KG1 (cell line): Measurements from ENCODE around the gene NDUFV3.
"Not testable (repeated sequence)": the region's sequence is repeated elsewhere in the genome, so short reads cannot be mapped to it uniquely, and the experiment has no call there.

Experiments used
- DNase-seq: peaks from one replicate; lab custom pipeline; 2025; lab: John Stamatoyannopoulos, UW

Gene NDUFV3

DNA sequence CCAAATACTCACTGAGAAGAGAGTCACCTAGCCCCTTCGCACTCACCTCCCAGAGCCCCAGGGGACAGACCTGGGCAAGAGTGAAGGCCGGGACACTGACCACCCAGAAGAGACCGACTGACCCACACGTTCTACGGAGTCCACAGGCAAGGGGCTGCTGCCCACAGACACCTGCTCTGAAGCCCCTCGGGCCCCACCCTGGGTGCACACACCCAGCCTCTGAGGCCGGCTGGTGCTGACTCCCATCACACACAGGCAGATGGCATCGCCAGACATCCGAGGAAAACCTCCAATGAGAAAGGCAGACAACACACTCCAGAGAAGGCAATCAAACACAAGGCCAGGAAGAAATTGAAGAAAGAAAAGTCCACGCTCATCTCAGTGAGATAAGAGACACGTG lies 35.9 kb upstream of the NDUFV3 start:
- no peak for DNase-seq

DNA sequence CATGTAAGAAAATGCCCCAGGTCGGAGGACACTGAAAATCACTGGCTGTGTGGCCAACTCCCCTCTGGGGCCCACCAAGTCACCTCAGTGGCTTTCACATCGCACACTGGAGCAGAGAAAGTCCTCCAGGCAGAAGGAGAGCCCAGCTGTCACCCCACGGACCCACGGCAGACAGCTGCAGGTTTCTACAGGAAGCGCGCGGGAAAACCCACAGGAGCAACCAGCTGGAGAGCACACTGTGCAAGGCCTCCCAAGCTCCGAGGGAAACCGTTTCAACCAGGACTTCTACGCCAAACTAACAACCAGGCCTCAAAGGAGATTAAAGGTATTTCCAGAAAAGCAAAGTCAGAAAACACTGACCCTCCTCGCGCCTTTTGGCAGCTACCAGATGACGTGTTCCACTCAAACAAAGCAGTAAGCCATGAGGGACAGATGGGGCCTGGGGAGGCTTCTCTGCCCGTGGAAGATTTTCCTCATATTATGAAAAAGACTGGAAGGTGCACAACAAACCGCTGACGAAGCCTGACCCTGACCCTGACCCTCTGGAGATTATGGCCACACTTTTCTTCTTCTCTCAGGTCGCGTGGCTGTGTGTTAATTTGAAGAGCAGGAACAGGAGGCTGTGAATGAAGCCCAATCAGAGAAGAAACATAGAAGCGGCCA lies 34.8 kb upstream of the NDUFV3 start:
- DNase-seq: no peak

DNA sequence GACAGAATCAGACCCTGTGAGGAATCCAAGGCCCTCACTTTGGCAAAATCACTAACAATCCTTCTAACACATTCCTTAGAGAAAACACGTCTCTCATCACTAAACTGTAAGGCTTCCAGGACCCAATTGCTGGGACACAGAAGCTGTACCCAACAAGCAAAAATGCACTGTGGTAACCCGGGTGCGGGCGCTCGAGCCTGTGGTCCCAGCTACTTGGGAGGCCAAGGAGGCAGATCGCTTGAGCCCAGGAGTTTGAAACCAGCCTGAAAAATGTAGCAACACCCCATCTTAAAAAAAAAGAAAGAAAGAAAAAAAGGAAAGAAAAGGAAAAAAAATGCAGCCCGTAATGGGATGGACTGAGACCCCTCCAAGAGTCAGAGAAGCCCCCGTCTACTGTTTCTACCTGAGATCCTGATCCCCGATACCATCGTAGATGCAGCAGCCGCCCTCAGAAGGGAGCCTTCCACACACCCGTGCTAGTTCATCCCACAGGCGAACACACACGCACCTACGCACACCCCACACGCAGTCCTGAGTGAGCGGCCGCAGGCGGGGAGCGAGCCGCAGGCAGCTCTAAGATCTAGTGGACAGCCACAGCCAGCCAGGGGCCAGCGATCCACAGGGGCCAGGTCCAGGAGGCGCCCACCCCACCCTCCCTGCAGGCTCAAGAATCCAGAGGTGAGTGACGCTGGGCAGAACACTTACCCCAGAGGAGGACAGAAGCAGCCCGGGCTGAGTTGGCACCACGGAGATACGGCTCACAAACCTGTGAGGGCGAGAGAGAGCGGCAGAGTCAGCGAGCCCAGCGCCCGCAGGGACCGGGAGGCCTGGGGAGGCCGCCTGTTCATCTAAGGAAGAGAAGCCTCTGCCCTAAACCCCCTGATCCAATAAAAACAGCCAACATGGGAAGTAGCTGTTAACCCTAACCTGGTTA lies 33.9 kb upstream of the NDUFV3 start:
- DNase-seq: no peak

DNA sequence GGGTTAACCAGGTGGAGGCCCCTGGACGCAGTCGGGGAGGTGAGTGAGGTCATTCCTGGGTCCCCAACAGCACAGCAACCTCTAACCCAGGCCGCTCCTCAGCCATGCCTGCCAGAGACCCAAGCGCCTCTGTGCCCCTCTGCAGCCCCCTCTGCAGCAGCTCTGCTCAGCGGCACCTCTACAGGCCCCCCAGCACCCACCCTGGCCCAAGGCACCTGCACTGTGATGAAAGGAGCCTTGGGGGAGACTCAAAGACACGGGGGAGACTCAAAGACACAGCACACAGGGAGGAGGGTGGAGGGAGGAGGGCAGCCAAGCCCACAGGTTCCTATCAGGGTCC lies 33.2 kb upstream of the NDUFV3 start:
- DNase-seq: no peak

DNA sequence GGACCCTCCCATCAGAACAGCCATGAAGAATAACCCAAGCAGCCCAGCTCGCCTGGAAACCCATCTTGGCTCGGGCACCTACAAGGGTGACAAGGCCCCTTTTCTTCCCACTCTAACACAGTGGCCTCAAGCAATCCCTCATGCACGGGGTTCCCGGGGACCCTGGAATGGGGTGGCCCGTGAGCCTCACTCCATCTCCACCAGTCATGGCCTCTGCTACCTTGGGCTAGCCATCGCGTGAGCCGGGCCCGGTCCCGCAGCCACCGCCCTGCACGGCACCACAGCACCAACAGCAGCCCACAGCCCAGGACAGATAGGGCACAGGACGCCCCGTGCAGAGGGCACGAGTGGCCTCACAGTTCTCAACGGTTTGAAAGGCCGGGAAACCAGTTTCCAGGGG lies 32.8 kb upstream of the NDUFV3 start:
- DNase-seq: no peak

DNA sequence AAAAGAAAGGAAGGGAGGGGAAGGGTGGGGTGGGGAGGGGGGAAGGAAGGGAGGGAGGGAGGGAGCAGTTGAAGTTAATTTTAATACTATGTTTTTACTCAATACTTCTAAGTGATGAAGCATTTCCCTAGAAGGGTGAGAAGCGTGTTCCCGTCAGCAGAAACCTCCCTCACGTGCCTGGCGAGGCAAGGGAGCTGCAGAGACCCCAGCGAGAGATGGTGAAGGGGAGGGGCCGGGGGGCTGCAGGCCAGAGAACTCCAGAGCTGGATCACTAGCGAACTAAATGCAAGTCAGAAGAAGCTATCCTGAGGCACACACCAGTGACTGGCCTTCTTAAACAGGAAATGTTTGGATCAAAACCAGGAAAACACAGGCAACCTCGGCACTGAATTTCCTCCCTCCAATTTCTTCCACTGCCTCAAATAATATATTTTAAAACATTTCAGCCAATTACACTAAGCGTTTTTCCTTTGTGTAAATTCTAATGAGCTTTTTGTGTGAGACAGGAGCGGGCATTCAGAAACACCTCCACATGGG lies 31.7 kb upstream of the NDUFV3 start:
- DNase-seq: no peak

DNA sequence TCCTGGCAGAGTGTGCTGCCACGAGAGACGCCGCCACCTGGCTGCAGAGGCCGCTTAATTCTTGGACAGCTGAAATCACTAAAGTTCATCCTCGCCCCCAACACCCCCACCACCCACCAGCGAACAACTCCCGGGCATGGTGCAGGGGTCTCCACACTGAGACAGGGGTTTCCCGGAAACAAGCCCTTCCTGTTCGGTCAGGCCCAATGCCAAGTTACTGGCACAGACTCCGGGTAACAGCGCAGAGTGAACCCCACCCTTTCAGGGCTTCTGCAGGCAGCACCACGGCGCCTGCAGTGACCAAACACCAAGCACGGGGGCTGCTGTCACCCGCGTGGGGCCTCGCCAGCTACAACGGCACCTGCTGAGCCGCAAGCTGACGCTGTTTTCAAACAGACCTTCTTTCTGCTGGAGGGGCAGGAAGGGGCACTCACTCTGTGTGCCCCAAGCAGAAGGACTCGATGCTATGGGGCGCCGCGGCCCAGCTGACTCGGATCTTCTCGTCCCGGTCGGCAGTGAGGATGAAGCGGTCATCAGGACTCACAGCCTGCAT lies 31.2 kb upstream of the NDUFV3 start:
- DNase-seq: no peak

DNA sequence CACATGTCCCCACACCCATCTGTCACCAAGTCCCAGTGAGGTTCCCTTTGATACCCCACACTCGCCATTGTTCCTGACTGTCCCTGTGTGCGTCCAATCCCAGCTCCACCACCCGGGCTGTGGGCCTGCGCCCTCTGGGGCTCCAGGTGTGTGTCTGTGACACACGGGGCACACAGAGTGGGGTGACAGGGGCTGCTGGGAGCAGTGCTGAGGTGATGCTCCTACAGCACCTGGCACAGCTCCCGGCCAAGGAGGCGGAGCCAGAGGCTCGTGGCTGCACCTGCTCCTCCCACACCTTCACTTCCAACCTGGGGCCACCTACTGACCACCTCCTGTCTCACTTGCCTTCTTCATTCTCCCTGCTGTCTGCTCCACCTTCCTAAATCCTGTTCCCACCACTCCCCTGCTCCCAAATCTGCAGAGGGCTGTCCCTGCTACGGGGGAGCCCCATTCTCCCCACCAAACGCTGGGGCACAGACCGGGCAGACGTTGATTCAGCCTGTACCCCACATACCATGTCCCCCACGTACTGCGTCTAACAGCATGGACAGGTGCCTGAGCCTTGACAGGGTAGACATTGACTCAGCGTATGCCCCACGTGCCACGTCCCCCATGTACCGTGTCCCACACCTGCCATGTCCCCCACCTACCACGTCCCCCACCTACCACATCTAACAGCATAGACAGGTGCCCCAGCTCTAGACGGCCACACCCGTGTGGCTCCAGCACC lies 30.2 kb upstream of the NDUFV3 start:
- DNase-seq: no peak

DNA sequence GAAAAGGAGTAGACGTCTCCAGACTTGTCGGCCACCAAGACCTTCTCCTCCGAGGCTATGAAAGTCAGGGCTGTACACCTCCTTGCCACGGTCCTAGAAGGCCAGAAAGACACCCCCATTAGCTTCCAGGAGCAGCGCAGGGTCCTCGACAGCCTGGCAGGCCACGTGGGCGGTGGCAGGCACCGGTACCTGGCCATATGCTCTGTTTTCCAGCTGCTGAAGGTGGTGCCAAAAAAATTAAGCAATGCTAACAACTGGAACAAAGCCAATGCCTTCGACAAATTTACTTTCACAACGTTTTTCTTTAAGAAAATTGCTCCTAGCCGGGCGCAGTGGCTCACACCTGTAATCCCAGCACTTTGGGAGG lies 29.6 kb upstream of the NDUFV3 start:
- no peak for DNase-seq

DNA sequence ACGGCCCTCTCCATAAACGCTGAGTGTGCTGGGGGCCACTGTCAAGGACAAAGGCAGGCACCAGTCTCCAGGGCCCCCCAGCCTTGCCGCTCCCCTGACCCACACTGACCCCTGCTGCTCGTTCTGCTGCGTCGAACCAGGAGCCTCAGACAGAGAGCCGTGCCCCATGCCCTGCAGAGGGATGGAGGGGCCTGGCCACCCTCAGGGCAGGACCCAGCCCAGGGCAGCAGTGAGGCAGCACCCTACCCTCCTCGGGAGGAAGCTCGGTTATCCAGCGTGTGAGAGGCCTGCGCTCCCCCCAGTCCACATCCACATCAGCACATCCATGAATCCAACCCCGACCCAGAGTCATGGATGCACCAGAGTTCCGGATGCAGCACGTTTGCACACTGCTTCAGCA lies 28.8 kb upstream of the NDUFV3 start:
- DNase-seq: no peak

DNA sequence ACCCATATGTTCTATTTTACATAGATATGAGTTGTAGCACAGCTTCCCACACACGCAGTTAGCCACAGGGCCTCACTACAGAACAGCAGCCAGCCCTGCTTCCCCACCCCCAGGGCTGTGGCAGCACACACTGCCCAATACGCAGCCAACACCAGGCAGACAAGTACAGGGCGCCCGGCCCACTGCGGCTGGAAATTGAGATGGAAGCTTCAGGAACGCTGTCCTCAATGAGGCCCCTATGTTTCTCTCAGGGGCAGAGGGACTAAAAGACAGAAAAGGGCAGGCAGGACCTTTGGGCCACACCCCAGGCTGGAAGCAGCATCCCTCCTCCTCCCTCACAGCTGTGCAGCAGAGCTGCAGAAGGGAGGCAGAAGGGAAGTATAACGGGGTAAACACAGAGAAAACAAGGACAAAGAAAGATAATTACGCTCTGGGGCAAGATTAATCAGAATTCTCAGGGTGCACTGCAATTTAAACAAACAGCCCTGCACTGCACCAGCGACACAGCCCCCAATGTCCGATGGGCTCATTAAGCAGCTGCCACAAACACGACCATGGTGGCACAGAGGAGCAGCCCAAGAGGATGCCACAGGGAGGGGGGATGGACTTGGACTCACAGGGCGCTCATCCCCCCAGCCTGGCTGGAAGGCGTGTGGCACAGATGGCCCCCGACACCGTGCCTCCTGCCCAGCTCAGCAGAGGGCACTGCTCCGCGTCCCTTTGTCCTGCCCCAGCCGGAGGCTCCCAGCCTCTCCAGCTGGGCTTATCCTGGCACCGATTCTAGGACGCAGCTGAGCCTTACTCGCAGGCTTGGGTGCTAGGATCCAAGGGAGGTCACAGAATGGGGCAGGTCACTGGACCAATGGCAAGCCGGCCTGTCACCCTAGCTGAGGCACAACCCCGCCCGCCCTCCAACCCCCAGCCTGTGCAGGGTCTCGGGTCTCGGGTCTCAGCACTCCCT lies 28.0 kb upstream of the NDUFV3 start:
- no peak for DNase-seq

DNA sequence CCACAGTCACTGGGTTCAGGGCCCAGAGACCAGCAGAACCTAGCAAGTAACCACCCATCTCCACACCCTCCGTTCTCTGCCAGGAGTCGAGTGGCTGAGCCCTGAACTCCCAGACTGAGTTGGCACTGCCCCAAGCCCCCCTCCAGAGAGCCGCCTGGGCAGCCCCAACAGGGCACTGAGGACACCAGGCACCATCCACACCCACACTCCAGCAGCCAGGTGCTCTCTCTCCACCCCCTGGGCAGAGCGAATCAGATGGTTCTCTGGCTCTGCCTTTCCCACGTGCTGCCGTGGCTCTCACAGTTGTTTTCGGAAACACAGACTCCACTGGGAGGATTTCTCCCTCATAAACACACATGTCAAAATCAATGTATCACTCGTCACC lies 27.3 kb upstream of the NDUFV3 start:
- DNase-seq: no peak

DNA sequence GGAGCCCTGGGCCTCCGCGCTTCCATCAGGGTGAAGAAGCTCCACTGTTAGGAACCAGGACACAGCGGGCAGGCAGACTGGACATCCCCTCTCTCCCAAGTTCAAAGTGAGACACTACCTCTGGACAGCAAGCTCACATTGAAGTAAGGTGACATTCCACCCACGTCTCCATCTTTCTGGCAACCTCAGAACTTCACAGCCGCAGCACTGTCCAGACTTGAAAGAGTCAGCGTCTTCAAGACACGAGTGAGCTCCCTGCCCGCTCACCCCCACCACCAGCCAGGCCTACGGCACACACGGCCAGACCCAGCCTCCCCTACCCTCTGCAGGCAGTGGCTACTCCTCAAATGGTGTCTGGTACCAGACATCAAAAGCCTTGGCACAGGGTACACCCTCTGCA lies 24.9 kb upstream of the NDUFV3 start:
- no peak for DNase-seq

DNA sequence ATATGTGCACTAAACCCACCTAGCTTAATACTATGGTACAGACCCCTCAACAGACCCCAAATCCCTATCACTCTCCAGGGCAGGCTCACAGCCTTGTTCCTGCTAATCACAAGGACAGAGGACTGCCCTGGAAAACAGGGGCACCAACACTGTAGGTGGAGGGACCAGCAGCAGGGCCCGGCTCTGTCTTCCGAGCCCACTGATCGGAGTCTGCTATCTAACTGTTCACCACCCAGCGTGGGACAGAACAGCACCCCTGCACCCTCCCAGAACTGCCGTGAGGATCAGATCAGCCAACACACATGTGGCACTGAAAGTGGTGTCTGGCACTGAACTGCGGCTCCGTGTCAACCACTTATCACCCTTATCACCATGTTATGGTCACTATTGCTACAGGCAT lies 20.0 kb upstream of the NDUFV3 start:
- DNase-seq: no peak

DNA sequence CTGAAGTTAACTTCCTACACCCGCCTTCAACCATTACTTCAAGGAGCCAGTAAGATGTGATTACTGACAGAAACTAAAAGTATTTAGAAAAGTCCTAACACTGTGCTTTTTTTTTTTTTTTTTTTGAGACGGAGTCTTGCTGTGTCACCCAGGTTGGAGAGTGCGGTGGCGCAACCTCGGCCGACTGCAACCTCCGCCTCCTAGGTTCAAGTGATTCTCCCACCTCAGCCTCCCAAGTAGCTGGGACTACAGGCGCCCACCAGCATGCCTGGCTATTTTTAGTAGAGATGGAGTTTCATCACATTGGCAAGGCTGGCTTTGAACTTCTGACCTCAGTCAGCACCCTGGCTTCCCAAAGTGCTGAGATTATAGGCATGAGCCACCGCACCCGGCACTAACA lies 17.3 kb upstream of the NDUFV3 start:
- not testable (repeated sequence) for DNase-seq

DNA sequence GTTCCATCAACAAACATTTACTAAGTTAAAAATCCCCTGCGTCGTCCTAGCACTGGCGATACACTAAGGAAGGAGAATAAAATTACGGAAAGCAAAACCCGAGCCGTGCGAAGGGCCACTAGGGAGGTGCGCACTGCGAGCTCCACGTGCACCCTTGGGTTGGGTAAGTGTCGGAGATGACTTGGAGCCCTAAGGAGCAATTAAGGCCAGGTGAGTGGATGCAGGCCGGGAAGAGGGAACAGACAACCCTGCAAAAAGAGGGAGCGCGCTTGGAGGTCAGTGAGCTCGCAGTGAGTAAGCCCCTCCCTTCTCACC lies 14.5 kb upstream of the NDUFV3 start:
- DNase-seq: no peak

DNA sequence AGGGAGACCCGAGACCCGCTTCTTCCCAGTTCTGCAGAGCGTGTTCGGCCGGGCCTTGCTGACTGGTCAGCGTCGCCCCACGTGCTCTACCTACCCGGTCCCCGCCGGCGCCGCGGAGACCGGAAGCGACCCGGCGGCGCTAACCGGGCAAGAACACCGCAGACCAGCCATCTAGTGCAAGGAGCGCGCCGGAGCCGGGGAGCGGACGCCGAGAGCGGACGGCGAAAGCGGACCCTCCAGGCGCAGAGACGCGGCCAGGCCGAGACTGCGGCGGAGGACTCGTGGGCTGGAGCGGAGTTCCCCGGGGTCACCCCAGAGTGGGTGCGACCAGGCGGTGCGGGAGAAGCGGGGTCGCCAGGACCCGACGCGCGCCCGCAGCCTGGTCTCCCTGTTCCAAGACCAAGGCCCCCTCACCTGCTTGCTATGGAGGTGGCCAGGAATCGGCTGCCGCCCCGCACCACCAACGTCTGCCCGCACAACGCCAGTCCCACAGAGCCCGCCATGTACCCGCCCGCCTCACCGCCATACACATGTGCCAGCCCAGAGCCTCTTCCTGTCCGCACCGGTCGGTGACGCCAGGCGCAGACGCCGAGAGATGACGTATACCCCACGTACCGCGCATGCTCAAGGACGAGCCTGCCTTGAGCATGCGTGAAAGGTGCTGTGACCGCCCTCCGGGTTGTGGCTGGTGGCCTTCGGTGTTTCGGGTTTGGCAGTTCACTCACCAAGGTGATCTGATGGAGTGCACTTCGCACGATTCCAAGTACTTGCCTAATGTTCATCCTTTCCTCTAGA lies 13.9 kb upstream of the NDUFV3 start, which contains the start of gene WDR4:
Gene WDR4 (minus strand): TSS at position 547 of the 795 bp plus-strand sequence. CDS start 44 bp downstream, at position 503.
- peak; percentile 94 for DNase-seq

DNA sequence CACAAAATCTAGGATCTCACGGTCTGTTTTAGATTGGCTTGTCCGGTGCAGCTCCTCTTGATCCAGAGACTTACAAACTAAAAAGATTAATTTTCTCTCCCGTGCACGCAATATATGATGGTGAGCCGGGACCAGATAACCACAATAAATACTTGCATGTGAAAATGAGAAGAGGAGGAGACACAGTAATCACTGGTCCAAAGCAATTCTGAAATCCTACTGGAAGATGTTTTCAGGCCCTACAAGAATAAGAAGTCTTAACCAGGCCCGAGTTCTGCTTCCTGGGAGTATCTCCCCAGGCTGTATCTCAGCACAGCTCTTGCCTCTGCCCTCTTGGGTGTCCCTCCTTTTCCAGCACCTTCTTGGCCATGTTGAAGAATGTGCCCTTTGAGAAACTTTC lies 12.8 kb upstream of the NDUFV3 start:
- DNase-seq: no peak

DNA sequence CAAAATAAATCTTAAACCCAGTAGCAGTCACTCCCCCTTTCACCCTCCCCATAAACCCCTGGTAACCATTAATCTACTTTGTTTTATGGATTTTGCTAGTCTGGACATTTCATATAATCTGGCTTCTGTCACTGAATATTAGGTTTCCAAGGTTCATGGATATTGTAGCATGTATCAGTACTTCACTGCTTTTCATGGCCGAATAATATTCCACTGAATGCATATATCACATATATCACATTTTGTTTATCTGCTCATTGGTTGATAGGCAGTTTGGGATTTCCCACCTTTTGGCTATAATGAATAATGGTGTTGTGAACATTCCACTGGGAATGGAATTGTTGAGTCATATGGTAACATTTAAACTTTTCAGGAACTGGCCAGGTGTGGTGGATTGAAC lies 9.2 kb upstream of the NDUFV3 start:
- no peak for DNase-seq

DNA sequence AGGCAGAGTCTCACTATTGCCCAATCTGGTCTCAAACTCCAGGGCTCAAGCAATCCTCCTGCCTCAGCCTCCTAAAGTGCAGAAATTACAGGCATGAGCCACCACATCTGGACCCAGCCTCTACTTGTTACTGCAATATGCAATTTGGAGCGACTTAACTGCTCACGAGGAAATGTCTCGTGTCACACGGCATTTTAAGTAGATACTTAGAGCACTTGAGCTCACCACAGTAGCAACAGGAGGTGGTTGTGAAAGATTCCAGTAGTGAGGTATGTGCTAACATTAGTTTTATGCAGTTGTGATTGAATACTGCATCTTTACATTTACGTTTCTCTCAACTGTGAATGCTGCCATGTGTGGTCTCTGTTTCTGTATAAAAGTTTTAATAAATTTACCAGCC lies 5.8 kb upstream of the NDUFV3 start:
- no peak for DNase-seq

DNA sequence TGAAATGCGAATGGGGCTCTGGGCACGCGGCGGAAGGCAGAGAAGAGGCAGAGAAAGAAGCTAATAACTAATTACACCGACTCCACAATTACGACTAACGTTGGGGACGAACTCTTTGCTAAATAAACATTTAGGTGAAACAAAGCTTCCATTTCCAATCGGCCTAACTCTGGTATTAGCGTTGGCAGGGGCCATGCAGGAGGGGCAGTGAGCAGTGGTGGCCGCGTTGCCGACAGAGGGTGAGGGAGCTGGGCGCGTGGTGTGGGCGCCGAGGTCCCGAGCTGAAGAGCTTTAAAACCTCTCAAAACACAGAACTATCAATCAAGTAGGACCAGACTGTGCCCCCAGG lies 553 bp upstream of the NDUFV3 start:
- no peak for DNase-seq
